ENCODE results near the gene BBLN.

Gene BBLN

DNA sequence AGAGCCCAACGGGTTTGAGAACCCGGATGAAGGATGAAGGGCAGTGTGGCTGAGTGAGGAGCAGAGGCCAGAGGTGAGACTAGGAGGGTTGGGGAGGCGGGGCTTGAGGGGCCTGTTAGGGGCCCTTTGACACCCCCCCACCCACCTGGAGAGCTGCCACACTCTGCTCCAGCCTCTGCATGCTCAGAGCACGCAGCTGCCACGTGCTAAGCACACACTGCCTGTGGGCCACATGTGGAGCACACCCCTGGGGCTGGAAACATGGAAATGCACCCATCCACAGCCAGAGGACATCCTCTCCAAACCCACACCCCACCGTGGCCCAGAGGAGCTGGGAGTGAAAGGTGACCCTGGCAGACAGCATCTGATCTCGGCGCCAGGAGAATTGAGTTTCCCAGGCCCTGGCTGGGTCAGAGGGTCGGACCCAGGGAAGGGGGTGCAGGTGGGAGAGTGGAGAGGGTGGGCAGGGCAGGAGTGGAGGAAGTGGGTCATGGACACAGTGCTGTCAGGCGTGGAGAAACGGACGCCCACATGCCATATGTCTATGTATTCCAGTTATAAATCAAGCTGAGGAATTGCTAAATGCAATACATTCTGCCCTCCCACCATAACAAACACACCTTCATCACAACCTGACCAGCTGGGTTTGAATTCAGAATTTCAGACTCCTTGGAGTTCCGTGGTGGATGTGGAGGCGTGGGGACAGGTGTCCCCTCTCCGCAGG is 49.0 kb downstream of the BBLN start:
- Histone ChIP-seq H3K27me3 (ENCODE audit: low read depth, low read length) (peaks cover 34% of the 10 kb centered on the region), H3K4me2 (ENCODE audit: low read length) (no peak overlapping the region), H3K4me1 (ENCODE audit: low read length) (no peaks in the 10 kb centered on the region), H3K36me3 (replicated peaks; ENCODE audit: low read depth, low read length) (no peaks in the 10 kb centered on the region), H3K9ac (ENCODE audit: low read length) (no peak overlapping the region), H3K79me2 (ENCODE audit: low read length) (no peaks in the 10 kb centered on the region), H3K27ac (ENCODE audit: low read length) (no peak overlapping the region), H4K20me1 (ENCODE audit: insufficient read depth, low read length) (no peaks in the 10 kb centered on the region), H2AFZ (ENCODE audit: low read depth, low read length) (no peak overlapping the region), H3K4me3 (ENCODE audit: low read length) (no peak overlapping the region), H3K9me3 (ENCODE audit: insufficient read depth, low read length) (no peaks in the 10 kb centered on the region)
- no peak for TF ChIP-seq CTCF (IDR thresholded peaks at IDR 0.05; ENCODE audit: low read depth, low read length)
- no peak for TF ChIP-seq EZH2phosphoT487 (IDR thresholded peaks at IDR 0.05; ENCODE audit: low read depth)

- Histone ChIP-seq H3K9me3 (ENCODE audit: insufficient read depth, low read length) (no peaks in the 10 kb centered on the region), H3K36me3 (replicated peaks; ENCODE audit: low read depth, low read length) (no peaks in the 10 kb centered on the region), H4K20me1 (ENCODE audit: insufficient read depth, low read length) (no peaks in the 10 kb centered on the region), H3K79me2 (ENCODE audit: low read length) (no peaks in the 10 kb centered on the region), H3K4me2 (ENCODE audit: low read length) (no peak overlapping the region), H3K4me1 (ENCODE audit: low read length) (no peaks in the 10 kb centered on the region), H3K27me3 (ENCODE audit: low read depth, low read length) (peaks cover 18% of the 10 kb centered on the region), H3K4me3 (ENCODE audit: low read length) (no peak overlapping the region), H3K9ac (ENCODE audit: low read length) (no peak overlapping the region), H2AFZ (ENCODE audit: low read depth, low read length) (no peak overlapping the region), H3K27ac (ENCODE audit: low read length) (no peak overlapping the region)
- TF ChIP-seq CTCF (IDR thresholded peaks at IDR 0.05; ENCODE audit: low read depth, low read length), result no peak
- TF ChIP-seq EZH2phosphoT487 (IDR thresholded peaks at IDR 0.05; ENCODE audit: low read depth), result no peak
Measured at GRCh38 chr9:128211186-128211980, 51.3 kb downstream of the BBLN start.

DNA sequence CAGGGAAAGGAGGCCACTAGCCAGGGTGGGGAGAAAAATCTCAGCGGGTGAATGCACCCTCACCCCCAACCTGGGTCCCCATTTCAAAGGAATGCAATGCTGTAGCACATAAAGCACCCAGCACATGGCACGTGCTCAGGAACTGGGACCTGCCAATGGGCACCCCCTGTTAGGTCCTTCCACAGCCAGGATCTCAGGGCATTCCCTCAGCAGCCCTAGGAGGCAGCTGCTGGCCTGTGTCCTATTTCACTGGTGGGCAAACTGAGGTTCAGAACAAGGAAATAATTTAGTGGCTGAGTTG is 51.9 kb downstream of the BBLN start:
- no peaks in the 10 kb centered on the region for H3K4me1 ChIP-seq (ENCODE audit: low read length)
- no peak overlapping the region for H2AFZ ChIP-seq (ENCODE audit: low read depth, low read length)
- H3K9ac ChIP-seq (ENCODE audit: low read length), result no peak overlapping the region
- no peak overlapping the region for H3K4me3 ChIP-seq (ENCODE audit: low read length)
- H3K9me3 ChIP-seq (ENCODE audit: insufficient read depth, low read length), result no peaks in the 10 kb centered on the region
- H3K27me3 ChIP-seq (ENCODE audit: low read depth, low read length), result peaks cover 14% of the 10 kb centered on the region
- no peak overlapping the region for H3K4me2 ChIP-seq (ENCODE audit: low read length)
- H3K79me2 ChIP-seq (ENCODE audit: low read length), result no peaks in the 10 kb centered on the region
- H4K20me1 ChIP-seq (ENCODE audit: insufficient read depth, low read length), result no peaks in the 10 kb centered on the region
- TF ChIP-seq CTCF (IDR thresholded peaks at IDR 0.05; ENCODE audit: low read depth, low read length) (no peak), EZH2phosphoT487 (IDR thresholded peaks at IDR 0.05; ENCODE audit: low read depth) (no peak)
- H3K36me3 ChIP-seq (replicated peaks; ENCODE audit: low read depth, low read length), result no peaks in the 10 kb centered on the region
- H3K27ac ChIP-seq (ENCODE audit: low read length), result no peak overlapping the region
